Liver (tissue), 9 donors: ENCODE results near the gene FRYL. TPM values are rescaled to one million over a fixed set of nuclear protein-coding genes. Genes with fewer than 3 reads are reported as not detected.

ENCODE experiments used
- DNase-seq: peaks from one replicate; pipeline ENCODE4 v3.0.0-alpha.2; 2017; ENCODE audit warnings: low spot score
- H3K27ac ChIP-seq, 2 donors: one replicate each; pipeline ENCODE4 v1.7.0; 2013; ENCODE audit warnings: inconsistent platforms in 2 of 2, low read length in 2 of 2, control low read depth in 1 of 2, low read depth in 1 of 2, mild to moderate bottlenecking in 1 of 2
- H3K27me3 ChIP-seq, 4 donors: one replicate each; pipeline versions ENCODE4 v1.6.1 to v1.7.0; 2013; ENCODE audit warnings: low read length in 3 of 4, inconsistent platforms in 1 of 4, mild to moderate bottlenecking in 1 of 4, moderate library complexity in 1 of 4; ENCODE audit not compliant: control insufficient read depth in 4 of 4, insufficient read depth in 4 of 4
- H3K36me3 ChIP-seq, 4 donors: one replicate each; pipeline versions ENCODE4 v1.6.1 to v1.7.0; 2013; ENCODE audit warnings: low read length in 3 of 4, mild to moderate bottlenecking in 3 of 4, low read depth in 1 of 4, moderate library complexity in 1 of 4; ENCODE audit not compliant: control insufficient read depth in 4 of 4, insufficient read depth in 3 of 4
- H3K4me1 ChIP-seq, 4 donors: one replicate each; pipeline versions ENCODE4 v1.6.1 to v1.7.0; 2013; ENCODE audit warnings: low read length in 3 of 4, mild to moderate bottlenecking in 3 of 4, moderate library complexity in 1 of 4; ENCODE audit not compliant: control insufficient read depth in 4 of 4, insufficient read depth in 4 of 4
- H3K4me3 ChIP-seq, 3 donors: one replicate each; pipeline versions ENCODE4 v1.6.1 to v1.7.0; 2013; ENCODE audit warnings: low read length in 3 of 3, control low read depth in 1 of 3, low read depth in 1 of 3, mild to moderate bottlenecking in 1 of 3
- H3K9ac ChIP-seq, 2 donors: one replicate each; pipeline ENCODE4 v1.7.0; 2013; ENCODE audit warnings: low read length in 2 of 2, mild to moderate bottlenecking in 2 of 2, moderate library complexity in 2 of 2, control low read depth in 1 of 2, low read depth in 1 of 2
- H3K9me3 ChIP-seq, 4 donors: one replicate each; pipeline versions ENCODE4 v1.6.1 to v1.7.0; 2013; ENCODE audit warnings: low read length in 3 of 4; ENCODE audit not compliant: control insufficient read depth in 4 of 4
- EGR1 ChIP-seq, 2 donors: IDR thresholded peaks; 2 replicates each; pipeline ENCODE4 v1.6.1; 2016 to 2018; ENCODE audit warnings: antibody characterized with exemption in 2 of 2, low read depth in 2 of 2
- FOXA1 ChIP-seq: IDR thresholded peaks from 2 replicates; pipeline ENCODE4 v1.6.1; 2016; ENCODE audit warnings: antibody characterized with exemption
- FOXA2 ChIP-seq: IDR thresholded peaks from 2 replicates; pipeline ENCODE4 v1.6.1; 2016; ENCODE audit warnings: antibody characterized with exemption
- GABPA ChIP-seq, 2 donors: IDR thresholded peaks in 1 of 2; conservative IDR thresholded peaks in 1 of 2; 2 replicates each; pipeline ENCODE4 v1.6.1; 2016; ENCODE audit warnings: antibody characterized with exemption in 2 of 2, mild to moderate bottlenecking in 1 of 2, moderate library complexity in 1 of 2
- HNF4A ChIP-seq, 2 donors: conservative IDR thresholded peaks; 2 replicates each; pipeline ENCODE4 v1.6.1; 2016; ENCODE audit warnings: antibody characterized with exemption in 2 of 2, mild to moderate bottlenecking in 2 of 2
- HNF4G ChIP-seq: IDR thresholded peaks from 2 replicates; pipeline ENCODE4 v1.6.1; 2016; ENCODE audit warnings: antibody characterized with exemption
- JUND ChIP-seq, 2 donors: IDR thresholded peaks; 2 replicates each; pipeline ENCODE4 v1.6.1; 2016; ENCODE audit warnings: antibody characterized with exemption in 2 of 2
- NR2F2 ChIP-seq: IDR thresholded peaks from 2 replicates; pipeline ENCODE4 v1.6.1; 2016; ENCODE audit warnings: antibody characterized with exemption
- RAD21 ChIP-seq, 2 donors: IDR thresholded peaks; 2 replicates each; pipeline ENCODE4 v1.6.1; 2016; ENCODE audit warnings: antibody characterized with exemption in 2 of 2, mild to moderate bottlenecking in 2 of 2
- RXRA ChIP-seq, 2 donors: IDR thresholded peaks; 2 replicates each; pipeline ENCODE4 v1.6.1; 2017 to 2018; ENCODE audit warnings: antibody characterized with exemption in 2 of 2, mild to moderate bottlenecking in 1 of 2
- SP1 ChIP-seq: IDR thresholded peaks from 2 replicates; pipeline ENCODE4 v1.6.1; 2018; ENCODE audit warnings: antibody characterized with exemption, mild to moderate bottlenecking
- TAF1 ChIP-seq: conservative IDR thresholded peaks from 2 replicates; pipeline ENCODE4 v1.6.1; 2016; ENCODE audit warnings: antibody characterized with exemption, mild to moderate bottlenecking
- YY1 ChIP-seq: IDR thresholded peaks from 2 replicates; pipeline ENCODE4 v1.6.1; 2016; ENCODE audit warnings: antibody characterized with exemption, mild to moderate bottlenecking
- polyA plus RNA-seq, 2 donors: library from polyadenylated mRNA; stranded (reverse) in 1 of 2; unstranded in 1 of 2; fragments of 200-250 nt in 1 of 2; fragments of >200 nt in 1 of 2; fragmentation: Nextera tagmentation in 1 of 2; extraction: Ambion mirVana in 1 of 2; gene quantifications; one replicate each; pipeline versions ENCODE4 v1.2.1 to v1.2.3, GENCODE V29; 2013 to 2015
- total RNA-seq, 2 donors: library from RNA; depleted of rRNA; stranded (reverse); fragments of >200 nt; gene quantifications; one replicate each; pipeline ENCODE4 v1.2.3, GENCODE V29; 2014
- TF ChIP-seq, protein P1 (sequence below): IDR thresholded peaks from 2 replicates; pipeline ENCODE4 v1.6.1; 2016; ENCODE audit warnings: antibody characterized with exemption
- TF ChIP-seq, protein P2 (sequence below): IDR thresholded peaks from 2 replicates; pipeline ENCODE4 v1.6.1; 2016; ENCODE audit warnings: antibody characterized with exemption
- TF ChIP-seq, protein P3 (sequence below): IDR thresholded peaks from 2 replicates; pipeline ENCODE4 v1.6.1; 2016; ENCODE audit warnings: antibody characterized with exemption
- TF ChIP-seq, protein P4 (sequence below): fragments of 150-350 bp; IDR thresholded peaks from 2 replicates; pipeline ENCODE4 v1.5.1; 2017; ENCODE audit warnings: improper control_type of control experiment, low read depth, low read length; ENCODE audit not compliant: missing input control
- TF ChIP-seq, protein P5 (sequence below): IDR thresholded peaks from 2 replicates; pipeline ENCODE4 v1.6.1; 2016; ENCODE audit warnings: antibody characterized with exemption, mild to moderate bottlenecking
- donor health status: healthy.
- donor health status: healthy.
- donor health status: healthy.
- donor health status: healthy.
- donor health status: healthy.

The FRYL gene
- total and polyA plus RNA-seq, 4 donors, result 5.3 to 79.0 (median 27.2) TPM

DNA sequence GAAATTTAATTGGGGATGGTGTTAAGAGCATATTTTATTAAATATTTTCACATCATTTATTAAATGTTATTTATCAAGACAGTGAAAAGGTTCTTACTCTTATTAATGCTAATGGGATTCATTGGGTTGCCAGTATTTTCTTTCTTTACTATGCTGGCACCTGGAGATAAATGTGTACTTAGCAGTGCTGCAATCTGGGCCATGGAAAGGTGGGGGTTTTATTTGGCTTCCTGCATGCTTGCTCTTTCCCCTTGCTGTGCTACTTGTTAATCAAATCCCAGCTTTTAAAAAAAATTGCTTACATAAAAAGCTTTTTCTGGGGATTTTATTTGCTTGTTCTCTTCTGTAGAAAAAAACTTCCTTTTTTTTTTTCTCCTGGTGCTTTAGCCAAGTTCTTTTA lies 241.7 kb downstream of the FRYL start:
- Histone ChIP-seq H3K4me3 (no peak overlapping the region), H3K9ac (no peak overlapping the region), H3K36me3 (peaks cover 1 to 21% (median 13%) of the 10 kb centered on the region in 4 donors), H3K9me3 (no peaks in the 10 kb centered on the region), H3K4me1 (peaks cover 0 to 13% (median 9%) of the 10 kb centered on the region in 4 donors), H3K27me3 (no peaks in the 10 kb centered on the region), H3K27ac (peak overlapping the region in 1 of 2 donors; percentile 25)
- peak; percentile 7 to 23 for TF ChIP-seq RAD21 (IDR thresholded peaks at IDR 0.05)
- TF ChIP-seq, protein P1, sequence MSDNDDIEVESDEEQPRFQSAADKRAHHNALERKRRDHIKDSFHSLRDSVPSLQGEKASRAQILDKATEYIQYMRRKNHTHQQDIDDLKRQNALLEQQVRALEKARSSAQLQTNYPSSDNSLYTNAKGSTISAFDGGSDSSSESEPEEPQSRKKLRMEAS, result peak; percentile 18
- no peak for TF ChIP-seq EGR1 (IDR thresholded peaks at IDR 0.05; ENCODE audit: low read depth in 2 of 2)
- TF ChIP-seq JUND (IDR thresholded peaks at IDR 0.05), result peak in 1 of 2 donors; percentile 25
- no peak for TF ChIP-seq GABPA (IDR thresholded peaks at IDR 0.05 in 1 of 2, conservative IDR thresholded peaks at IDR 0.05 in 1 of 2)
- TF ChIP-seq, protein P2, sequence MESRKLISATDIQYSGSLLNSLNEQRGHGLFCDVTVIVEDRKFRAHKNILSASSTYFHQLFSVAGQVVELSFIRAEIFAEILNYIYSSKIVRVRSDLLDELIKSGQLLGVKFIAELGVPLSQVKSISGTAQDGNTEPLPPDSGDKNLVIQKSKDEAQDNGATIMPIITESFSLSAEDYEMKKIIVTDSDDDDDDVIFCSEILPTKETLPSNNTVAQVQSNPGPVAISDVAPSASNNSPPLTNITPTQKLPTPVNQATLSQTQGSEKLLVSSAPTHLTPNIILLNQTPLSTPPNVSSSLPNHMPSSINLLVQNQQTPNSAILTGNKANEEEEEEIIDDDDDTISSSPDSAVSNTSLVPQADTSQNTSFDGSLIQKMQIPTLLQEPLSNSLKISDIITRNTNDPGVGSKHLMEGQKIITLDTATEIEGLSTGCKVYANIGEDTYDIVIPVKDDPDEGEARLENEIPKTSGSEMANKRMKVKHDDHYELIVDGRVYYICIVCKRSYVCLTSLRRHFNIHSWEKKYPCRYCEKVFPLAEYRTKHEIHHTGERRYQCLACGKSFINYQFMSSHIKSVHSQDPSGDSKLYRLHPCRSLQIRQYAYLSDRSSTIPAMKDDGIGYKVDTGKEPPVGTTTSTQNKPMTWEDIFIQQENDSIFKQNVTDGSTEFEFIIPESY, result peak; percentile 16
- TF ChIP-seq HNF4A (conservative IDR thresholded peaks at IDR 0.05), result peak; percentile 23 to 46
- TF ChIP-seq TAF1, result no peak
- TF ChIP-seq, protein P3, sequence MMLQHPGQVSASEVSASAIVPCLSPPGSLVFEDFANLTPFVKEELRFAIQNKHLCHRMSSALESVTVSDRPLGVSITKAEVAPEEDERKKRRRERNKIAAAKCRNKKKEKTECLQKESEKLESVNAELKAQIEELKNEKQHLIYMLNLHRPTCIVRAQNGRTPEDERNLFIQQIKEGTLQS, result peak; percentile 52
- no peak for TF ChIP-seq FOXA1
- TF ChIP-seq HNF4G, result no peak
- peak; percentile 9 for TF ChIP-seq SP1
- peak; percentile 40 for TF ChIP-seq FOXA2
- peak in 1 of 2 donors; percentile 25 for TF ChIP-seq RXRA (IDR thresholded peaks at IDR 0.05)
- peak; percentile 21 for TF ChIP-seq YY1
- TF ChIP-seq, protein P4, sequence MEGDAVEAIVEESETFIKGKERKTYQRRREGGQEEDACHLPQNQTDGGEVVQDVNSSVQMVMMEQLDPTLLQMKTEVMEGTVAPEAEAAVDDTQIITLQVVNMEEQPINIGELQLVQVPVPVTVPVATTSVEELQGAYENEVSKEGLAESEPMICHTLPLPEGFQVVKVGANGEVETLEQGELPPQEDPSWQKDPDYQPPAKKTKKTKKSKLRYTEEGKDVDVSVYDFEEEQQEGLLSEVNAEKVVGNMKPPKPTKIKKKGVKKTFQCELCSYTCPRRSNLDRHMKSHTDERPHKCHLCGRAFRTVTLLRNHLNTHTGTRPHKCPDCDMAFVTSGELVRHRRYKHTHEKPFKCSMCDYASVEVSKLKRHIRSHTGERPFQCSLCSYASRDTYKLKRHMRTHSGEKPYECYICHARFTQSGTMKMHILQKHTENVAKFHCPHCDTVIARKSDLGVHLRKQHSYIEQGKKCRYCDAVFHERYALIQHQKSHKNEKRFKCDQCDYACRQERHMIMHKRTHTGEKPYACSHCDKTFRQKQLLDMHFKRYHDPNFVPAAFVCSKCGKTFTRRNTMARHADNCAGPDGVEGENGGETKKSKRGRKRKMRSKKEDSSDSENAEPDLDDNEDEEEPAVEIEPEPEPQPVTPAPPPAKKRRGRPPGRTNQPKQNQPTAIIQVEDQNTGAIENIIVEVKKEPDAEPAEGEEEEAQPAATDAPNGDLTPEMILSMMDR, result no peak
- TF ChIP-seq NR2F2, result no peak
- TF ChIP-seq, protein P5, sequence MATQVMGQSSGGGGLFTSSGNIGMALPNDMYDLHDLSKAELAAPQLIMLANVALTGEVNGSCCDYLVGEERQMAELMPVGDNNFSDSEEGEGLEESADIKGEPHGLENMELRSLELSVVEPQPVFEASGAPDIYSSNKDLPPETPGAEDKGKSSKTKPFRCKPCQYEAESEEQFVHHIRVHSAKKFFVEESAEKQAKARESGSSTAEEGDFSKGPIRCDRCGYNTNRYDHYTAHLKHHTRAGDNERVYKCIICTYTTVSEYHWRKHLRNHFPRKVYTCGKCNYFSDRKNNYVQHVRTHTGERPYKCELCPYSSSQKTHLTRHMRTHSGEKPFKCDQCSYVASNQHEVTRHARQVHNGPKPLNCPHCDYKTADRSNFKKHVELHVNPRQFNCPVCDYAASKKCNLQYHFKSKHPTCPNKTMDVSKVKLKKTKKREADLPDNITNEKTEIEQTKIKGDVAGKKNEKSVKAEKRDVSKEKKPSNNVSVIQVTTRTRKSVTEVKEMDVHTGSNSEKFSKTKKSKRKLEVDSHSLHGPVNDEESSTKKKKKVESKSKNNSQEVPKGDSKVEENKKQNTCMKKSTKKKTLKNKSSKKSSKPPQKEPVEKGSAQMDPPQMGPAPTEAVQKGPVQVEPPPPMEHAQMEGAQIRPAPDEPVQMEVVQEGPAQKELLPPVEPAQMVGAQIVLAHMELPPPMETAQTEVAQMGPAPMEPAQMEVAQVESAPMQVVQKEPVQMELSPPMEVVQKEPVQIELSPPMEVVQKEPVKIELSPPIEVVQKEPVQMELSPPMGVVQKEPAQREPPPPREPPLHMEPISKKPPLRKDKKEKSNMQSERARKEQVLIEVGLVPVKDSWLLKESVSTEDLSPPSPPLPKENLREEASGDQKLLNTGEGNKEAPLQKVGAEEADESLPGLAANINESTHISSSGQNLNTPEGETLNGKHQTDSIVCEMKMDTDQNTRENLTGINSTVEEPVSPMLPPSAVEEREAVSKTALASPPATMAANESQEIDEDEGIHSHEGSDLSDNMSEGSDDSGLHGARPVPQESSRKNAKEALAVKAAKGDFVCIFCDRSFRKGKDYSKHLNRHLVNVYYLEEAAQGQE, result no peak
- no peak for DNase-seq
